KOPT-K1 (cell line): ENCODE results near the gene EFCAB8.

Experiments
- H3K27ac ChIP-seq: fragments of 200-600 bp; sonication (generic); 2 replicates; pipeline ENCODE4 v1.5.1; 2016; ENCODE audit warnings: antibody characterized with exemption, mild to moderate bottlenecking, low read depth, low read length; ENCODE audit not compliant: poor library complexity, severe bottlenecking
- H3K36me3 ChIP-seq: fragments of 200-600 bp; sonication (generic); 2 replicates; pipeline ENCODE4 v1.5.1; 2017; ENCODE audit warnings: antibody characterized with exemption, mild to moderate bottlenecking, low read length, moderate library complexity; ENCODE audit not compliant: insufficient read depth
- H3K9me3 ChIP-seq: fragments of 200-600 bp; sonication (generic); 2 replicates; pipeline ENCODE4 v1.5.1; 2017; ENCODE audit warnings: antibody characterized with exemption, low read length, mild to moderate bottlenecking; ENCODE audit not compliant: insufficient read depth, poor library complexity, severe bottlenecking

EFCAB8 gene

GRCh38 chr20:32858701-32859372 is at the start of gene EFCAB8:
Gene EFCAB8 (plus strand): TSS chr20:32858923. CDS start chr20:32863793, 4,870 bp downstream.
- Histone ChIP-seq H3K27ac (no peak within 1 kb of the TSS), H3K36me3 (peaks cover 53% of the 10 kb centered on the region)

DNA sequence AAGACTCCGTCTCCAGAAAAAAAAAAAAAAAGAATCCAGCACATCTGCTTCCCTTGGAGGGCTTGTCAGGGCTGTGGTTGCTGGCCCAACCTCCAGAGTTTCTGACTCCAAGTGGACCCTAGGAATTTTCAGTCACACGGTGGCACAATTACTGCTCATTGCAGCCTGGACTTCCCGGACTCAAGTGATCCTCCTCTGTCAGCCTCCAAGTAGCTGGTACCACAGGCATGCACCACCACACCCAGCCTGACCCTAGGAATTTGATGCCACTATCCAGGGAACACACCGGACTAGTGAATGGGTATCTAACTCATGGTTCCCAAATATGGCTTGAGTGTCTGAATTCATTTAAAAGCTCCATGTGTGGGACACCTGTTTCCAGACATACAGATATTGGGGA is 48.8 kb upstream of the EFCAB8 start:
- Histone ChIP-seq H3K9me3 (no peaks in the 10 kb centered on the region), H3K36me3 (peaks cover 62% of the 10 kb centered on the region), H3K27ac (no peak overlapping the region)

More at GRCh38 chr20:32858701-32859372, at the start of gene EFCAB8:
- no peaks in the 10 kb centered on the region for H3K9me3 ChIP-seq

GRCh38 chr20:32810941-32811340 is 47.8 kb upstream of the EFCAB8 start:
- Histone ChIP-seq H3K27ac (no peak overlapping the region), H3K9me3 (no peaks in the 10 kb centered on the region), H3K36me3 (peaks cover 52% of the 10 kb centered on the region)

GRCh38 chr20:32811886-32812285 is 46.8 kb upstream of the EFCAB8 start:
- Histone ChIP-seq H3K9me3 (no peaks in the 10 kb centered on the region), H3K36me3 (peaks cover 43% of the 10 kb centered on the region)

DNA sequence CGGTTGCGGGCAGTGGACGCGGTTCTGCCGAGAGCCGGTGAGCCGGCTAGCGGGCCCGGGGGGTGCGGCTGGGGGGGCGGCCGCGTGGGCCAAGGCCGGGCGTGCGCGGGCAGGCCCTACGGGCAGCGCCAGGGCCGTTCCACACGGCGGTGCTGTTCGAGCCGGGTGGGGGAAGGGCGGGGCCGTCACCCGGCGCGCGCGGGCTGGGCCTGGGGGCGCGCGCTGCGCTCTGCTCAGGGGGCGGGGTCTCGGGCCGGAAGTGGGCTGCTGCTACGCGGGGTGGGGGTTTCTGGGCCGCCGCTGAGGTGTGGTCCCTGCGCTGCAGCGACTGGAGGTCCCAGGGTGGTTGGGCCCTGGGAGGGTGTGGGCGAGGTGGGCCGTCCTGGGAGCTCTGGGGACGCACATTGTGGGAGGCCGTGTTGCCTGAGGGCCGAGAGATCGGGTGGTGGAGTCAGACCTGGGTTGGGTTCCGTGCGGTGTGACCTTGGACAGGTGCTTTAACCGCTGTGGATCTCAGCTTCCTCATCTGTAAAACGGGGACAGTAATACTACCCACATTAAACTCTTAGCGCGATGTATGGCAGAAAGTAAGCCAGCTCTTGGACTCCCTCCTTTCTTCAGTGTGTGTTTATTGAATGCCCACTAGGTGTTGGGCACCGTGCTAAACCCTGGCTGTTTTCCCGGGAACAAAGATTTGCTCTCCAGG is 38.6 kb upstream of the EFCAB8 start:
- Histone ChIP-seq H3K9me3 (no peaks in the 10 kb centered on the region), H3K36me3 (peaks cover 23% of the 10 kb centered on the region; the same call in 1 of the 2 replicates), H3K27ac (peak overlapping the region; percentile 84)

More at GRCh38 chr20:32811886-32812285, 46.8 kb upstream of the EFCAB8 start:
- H3K27ac ChIP-seq: no peak overlapping the region

DNA sequence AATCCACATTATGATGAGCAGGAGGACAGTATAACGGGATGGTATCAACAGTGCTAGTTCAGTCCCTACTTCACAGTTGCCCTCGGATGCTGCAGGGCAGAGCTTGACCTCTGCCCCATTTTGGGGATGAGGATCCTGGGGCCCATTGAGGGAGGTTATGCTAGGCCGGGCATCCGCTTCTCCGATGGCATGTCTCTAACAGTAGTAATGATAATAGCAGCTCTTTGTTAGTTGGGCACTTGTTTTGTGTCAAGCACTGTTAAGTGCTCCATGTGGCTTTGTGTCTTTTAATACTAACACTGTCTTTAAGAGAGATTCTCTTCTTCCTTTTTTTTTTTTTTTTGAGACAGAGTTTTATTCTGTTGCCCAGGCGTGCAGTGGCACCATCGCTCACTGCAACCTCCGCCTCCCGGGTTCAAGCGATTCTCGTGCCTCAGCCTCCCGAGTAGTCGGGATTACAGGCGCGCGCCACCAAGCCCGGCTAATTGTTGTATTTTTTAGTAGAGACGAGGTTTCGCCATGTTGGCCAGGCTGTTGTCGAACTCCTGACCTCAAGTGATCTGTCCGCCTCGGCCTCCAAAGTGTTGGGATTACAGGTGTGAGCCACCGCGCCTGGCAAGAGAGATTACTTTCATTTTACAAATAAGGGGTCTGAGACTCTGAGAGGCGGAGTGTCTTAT is 37.9 kb upstream of the EFCAB8 start:
- H3K9me3 ChIP-seq: no peaks in the 10 kb centered on the region
- H3K36me3 ChIP-seq: peaks cover 29% of the 10 kb centered on the region
- H3K27ac ChIP-seq: peak overlapping the region; percentile 84

- no peak overlapping the region for H3K27ac ChIP-seq
- H3K9me3 ChIP-seq: no peaks in the 10 kb centered on the region
- peaks cover 43% of the 10 kb centered on the region for H3K36me3 ChIP-seq
Measured at GRCh38 chr20:32822225-32822624, 36.5 kb upstream of the EFCAB8 start.

- Histone ChIP-seq H3K27ac (no peak overlapping the region), H3K36me3 (peaks cover 52% of the 10 kb centered on the region), H3K9me3 (no peaks in the 10 kb centered on the region)
Measured at GRCh38 chr20:32823078-32823477, 35.6 kb upstream of the EFCAB8 start.

DNA sequence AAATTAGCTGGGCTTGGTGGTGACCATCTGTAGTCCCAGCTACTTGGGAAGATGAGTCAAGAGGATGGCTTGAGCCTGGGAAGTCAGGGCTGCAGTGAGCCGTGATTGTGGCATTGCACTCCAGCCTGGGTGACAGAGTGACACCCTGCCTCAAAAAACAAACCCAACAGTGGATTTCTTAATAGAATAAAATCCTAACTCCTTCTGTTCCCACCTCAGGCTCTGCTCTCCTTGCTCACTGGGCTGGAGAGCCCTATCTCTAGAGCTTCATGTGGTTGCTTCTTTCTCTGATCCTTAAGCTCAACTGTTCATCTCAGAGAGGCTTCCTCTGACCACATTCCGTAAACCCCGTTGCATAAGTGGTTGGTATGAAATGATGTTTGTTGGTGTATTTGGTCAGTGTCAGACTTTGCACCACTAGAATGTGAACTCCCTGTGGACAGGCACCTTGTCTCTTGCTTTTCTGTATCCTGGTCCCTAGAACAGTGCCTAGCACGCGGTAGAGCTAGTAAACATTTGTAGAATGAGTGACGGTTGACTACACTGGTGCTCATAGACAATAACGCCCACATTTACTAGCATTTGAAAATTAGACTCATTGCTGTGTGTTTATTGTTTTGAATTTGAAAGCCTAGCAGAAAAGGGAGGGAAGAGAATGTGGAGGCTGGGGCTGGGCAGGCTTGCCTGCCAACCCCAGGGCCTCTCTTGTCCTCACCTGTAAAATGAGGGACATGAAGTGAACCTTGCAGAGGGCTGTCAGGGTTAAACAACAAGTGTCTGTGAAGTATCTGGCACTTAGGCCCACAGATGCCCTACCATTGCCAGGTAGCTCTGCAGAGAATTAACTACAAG is 34.8 kb upstream of the EFCAB8 start:
- Histone ChIP-seq H3K9me3 (no peaks in the 10 kb centered on the region), H3K36me3 (peaks cover 60% of the 10 kb centered on the region), H3K27ac (no peak overlapping the region)

DNA sequence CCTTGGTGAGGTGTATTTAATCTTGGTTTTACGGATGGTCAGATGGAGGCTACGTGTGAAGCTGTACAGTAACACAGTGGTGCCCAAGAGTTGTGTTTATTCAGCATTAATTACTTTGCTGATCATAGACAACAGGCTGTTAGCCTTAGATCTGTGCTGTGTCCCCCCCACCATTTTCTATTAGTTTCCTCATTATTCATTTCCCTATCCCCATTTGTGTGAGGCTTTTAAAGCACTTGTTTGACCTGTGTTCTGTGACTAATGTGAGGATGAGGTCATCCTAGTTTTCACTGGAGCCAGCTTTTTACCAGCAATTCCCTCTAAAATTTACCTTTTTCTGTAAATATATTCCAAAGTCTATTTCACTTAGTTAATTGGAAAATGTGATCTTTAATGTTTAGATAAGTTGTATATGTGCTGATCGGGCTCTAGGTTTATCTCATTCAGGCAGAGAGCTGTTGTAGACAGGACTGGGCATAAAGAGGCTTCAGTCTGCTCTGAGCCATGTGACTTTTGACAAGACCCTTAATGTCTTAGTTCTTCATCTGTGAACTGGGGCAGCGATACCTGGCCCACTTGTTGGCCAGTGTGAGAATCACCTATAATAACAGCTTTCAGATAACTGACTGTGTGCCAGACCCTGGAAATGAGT is 30.6 kb upstream of the EFCAB8 start:
- Histone ChIP-seq H3K36me3 (peaks cover 86% of the 10 kb centered on the region), H3K9me3 (no peaks in the 10 kb centered on the region), H3K27ac (no peak overlapping the region)

DNA sequence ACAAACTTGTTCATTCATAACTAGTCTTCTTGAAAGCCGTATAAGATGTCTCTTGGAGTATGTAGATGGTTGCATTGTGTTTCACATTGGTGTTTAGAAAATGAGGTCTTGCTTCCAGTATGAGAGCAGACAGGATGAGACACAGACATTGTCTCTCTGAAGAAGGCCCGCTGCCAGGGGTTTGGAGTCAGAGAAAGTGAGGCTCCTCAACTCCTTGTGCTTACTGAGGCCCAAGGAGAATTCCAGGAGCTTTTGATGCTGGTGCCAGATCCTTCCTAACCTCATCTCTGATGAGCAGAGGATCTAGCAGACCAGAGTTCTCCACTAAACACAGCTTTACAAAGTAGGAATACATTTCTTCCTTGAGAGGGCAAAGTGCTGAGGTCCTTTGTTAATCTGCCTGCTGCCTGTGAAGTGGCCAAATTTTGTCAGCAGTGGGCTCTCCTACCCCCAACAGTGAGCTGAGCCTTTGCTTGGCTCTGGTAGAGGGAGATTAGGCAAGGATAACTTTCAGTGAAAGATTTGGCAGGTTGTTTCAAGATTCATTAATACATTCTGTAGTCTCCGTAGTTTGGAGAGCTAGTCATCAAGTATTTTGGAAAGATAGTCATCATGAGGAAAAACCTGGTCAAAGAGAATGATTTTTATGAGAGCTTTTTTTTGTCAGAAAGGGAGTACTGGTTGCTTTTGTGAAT is 29.3 kb upstream of the EFCAB8 start:
- peaks cover 93% of the 10 kb centered on the region for H3K36me3 ChIP-seq

DNA sequence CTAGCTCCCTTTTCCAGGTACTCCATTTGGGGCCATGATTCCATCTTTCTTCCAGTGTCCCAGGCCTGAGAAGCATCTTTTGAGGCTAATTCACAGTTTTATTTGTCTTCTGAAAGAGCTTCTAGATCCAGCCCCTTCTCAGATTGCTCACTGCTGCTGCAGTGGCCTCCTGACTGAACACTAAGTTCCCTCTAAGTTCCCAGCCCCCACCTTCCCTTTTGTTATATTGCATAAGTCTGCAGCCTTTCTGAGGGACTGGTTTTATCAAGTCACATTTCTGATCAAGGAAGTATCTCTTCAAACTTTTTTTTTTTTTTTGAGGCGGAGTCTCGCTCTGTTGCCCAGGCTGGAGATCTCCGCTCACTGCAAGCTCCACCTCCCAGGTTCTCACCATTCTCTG is 28.3 kb upstream of the EFCAB8 start:
- Histone ChIP-seq H3K27ac (no peak overlapping the region), H3K36me3 (peaks cover 98% of the 10 kb centered on the region), H3K9me3 (no peaks in the 10 kb centered on the region)

More for the DNA sequence above, 29.3 kb upstream of the EFCAB8 start:
- Histone ChIP-seq H3K9me3 (no peaks in the 10 kb centered on the region), H3K27ac (no peak overlapping the region)

GRCh38 chr20:32831982-32832381 is 26.7 kb upstream of the EFCAB8 start:
- H3K9me3 ChIP-seq: no peaks in the 10 kb centered on the region
- no peak overlapping the region for H3K27ac ChIP-seq
- H3K36me3 ChIP-seq: peaks cover 99% of the 10 kb centered on the region

DNA sequence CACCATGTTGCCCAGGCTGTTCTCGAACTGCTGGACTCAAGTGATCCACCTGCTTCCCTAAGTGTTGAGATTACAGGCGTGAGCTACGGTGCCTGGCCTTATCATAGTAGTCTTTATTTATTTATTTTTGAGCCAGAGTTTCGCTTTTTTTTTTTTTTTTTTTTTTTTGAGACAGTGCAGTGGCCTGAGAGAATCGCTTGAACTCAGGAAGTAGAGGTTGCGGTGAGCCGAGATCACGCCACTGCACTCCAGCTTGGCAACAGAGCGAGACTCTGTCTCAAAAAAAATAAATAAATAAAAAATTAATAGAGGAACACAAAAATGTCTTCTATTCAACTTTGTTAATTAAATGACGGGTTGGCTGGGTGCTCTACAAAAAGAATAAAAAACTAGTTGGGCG is 26.1 kb upstream of the EFCAB8 start:
- H3K36me3 ChIP-seq: peaks cover 99% of the 10 kb centered on the region
- H3K9me3 ChIP-seq: no peaks in the 10 kb centered on the region
- no peak overlapping the region for H3K27ac ChIP-seq
